Esophagus squamous epithelium (tissue), 4 donors: ENCODE data around the gene ATG14.

Experiments
- CTCF ChIP-seq, 6 experiments: fragments of 450-650 bp in 4 of 6; fragments of 200-600 bp in 2 of 6; sonication (generic) in 2 of 6; IDR thresholded peaks; one replicate each; pipeline ENCODE4 v1.5.1; 2016 to 2019; ENCODE audit warnings: antibody characterized with exemption in 6 of 6, mild to moderate bottlenecking in 4 of 6, moderate library complexity in 4 of 6
- POLR2A ChIP-seq, 4 donors: fragments of 450-650 bp; IDR thresholded peaks; one replicate each; pipeline ENCODE4 v1.6.1; 2017; ENCODE audit warnings: antibody characterized with exemption in 4 of 4, mild to moderate bottlenecking in 4 of 4, moderate library complexity in 3 of 4

- TF ChIP-seq CTCF (IDR thresholded peaks at IDR 0.05) (no peak), POLR2A (IDR thresholded peaks at IDR 0.05) (no peak)
Observed at GRCh38 chr14:55389330-55389729, 22.3 kb downstream of the ATG14 start.
